NCI-H1930 (cell line): ENCODE data around the gene IL10RA.
A peak's percentile ranks its signal among the peaks of the same experiment; 100 is the strongest.
"Not testable (repeated sequence)": the region's sequence is repeated elsewhere in the genome, so short reads cannot be mapped to it uniquely, and the experiment has no call there.

Source experiments
- DNase-seq, 2 experiments: peaks; one replicate each; lab custom pipeline; 2025; lab: John Stamatoyannopoulos, UW

IL10RA gene

DNA sequence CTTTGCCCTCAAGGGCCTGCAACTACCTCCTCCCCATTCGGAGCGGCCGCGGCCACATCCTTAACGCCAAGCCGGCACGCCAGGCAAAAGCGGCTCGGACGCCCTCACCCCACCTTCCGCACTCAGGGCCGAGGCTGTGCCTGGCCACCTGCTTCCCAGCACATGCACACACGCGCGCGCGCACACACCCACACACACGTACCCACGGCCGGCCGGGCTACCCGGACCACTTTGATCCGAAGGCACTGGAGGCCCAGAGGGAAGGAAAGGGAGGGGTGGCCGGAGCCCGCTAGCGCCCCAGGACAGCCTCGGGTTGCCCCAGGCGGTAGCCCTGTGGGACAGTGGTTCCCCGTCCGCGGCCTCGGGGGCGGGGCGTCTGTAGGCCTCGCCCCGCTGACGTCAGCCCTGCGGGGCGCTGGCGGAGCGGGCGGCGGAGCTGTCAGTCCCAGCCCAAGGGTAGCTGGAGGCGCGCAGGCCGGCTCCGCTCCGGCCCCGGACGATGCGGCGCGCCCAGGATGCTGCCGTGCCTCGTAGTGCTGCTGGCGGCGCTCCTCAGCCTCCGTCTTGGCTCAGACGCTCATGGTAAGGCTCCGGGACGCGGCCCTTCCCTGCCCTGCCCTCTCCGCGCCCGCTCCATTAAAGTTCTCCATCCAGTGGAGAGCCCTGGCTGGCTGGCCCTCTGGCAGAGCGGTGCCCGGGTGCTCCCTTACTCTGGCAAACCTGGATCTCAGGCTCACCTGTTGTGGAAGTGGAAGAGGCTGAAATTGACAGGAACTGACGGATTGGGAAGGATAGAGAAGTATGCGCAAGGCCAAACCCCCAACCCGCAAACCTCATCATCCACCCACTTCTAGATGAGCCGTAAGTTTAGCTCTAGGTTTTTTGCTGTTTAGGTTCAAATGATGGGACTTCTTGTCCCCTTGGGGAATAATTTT lies at the start of gene IL10RA:
TSS of gene IL10RA (plus strand) at position 442 of the 935 bp plus-strand sequence. CDS start at position 516, 74 bp downstream.
- peak; percentile 28 to 56 for DNase-seq

- DNase-seq = no peak
Observed at GRCh38 chr11:117936973-117937372, 49.2 kb upstream of the IL10RA start.

DNA sequence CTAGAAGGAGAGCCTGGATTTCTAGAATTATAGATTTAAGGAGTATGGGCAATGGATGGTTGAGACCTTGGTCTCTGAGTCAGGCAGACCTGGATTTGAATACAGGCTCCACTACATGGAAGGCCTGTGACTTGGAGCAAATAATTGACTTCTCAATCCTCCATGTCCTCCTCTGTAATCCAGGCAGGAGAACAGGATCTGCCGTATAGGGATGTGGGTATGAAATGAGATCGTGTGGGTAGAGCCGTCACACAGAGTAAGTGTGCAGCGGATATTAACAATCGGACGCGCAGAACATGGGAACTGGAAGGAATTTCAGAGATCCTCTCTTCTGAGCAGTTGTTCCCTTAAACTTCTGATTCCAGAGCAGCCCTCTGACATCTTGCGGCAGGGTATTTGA lies 45.5 kb upstream of the IL10RA start:
- no peak for DNase-seq

DNA sequence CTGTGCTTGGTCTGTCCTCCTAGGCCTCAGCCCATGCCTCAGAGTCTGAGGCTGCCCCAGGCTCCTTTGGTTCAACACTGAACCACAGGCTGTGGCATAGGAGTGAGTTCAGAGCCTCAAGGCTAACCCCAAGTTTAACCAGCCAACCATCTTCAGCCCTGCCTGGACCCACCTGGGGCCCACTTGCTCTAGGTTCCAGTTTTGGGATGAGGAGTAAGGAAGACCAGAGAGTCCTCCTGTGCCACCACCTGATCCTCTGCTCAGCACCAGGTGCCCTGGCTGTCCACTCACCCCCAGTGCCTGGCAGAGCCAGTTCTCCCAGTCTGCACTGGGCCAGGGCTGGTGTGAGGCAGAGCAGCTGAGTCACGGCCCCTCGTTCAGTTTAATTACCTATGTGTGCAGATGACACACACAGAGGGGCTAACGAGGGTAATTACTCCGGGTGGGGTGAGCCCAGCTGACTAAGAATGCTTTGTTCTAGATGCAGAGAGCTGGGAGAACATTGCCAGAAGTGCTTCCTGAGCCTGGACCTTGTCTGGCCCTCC lies 45.0 kb upstream of the IL10RA start:
- no peak for DNase-seq

- no peak for DNase-seq
Observed at GRCh38 chr11:117941976-117942654, 44.1 kb upstream of the IL10RA start.

DNA sequence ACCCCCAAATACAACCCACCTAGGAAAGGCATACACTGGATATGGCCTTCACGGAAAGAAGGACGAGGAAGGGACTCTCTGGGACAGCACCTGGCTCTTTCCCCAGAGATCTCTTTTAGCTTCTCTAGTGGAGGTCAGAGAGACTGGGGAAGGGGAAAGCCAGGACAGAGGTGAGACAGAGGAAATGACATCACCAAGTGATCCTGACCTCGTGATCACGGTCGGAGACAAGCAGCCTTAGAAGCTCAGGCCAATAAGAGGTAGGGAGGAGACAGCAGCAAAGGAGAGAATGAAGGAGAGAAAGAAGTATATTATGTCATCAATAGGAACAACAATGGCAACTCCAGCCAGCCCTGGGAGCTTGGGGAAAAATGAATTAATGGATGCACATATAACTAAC lies 41.6 kb upstream of the IL10RA start:
- DNase-seq = no peak

- no peak for DNase-seq
Observed at GRCh38 chr11:117945047-117945810, 41.0 kb upstream of the IL10RA start.

GRCh38 chr11:117946156-117946841 lies 39.9 kb upstream of the IL10RA start:
- no peak for DNase-seq

DNA sequence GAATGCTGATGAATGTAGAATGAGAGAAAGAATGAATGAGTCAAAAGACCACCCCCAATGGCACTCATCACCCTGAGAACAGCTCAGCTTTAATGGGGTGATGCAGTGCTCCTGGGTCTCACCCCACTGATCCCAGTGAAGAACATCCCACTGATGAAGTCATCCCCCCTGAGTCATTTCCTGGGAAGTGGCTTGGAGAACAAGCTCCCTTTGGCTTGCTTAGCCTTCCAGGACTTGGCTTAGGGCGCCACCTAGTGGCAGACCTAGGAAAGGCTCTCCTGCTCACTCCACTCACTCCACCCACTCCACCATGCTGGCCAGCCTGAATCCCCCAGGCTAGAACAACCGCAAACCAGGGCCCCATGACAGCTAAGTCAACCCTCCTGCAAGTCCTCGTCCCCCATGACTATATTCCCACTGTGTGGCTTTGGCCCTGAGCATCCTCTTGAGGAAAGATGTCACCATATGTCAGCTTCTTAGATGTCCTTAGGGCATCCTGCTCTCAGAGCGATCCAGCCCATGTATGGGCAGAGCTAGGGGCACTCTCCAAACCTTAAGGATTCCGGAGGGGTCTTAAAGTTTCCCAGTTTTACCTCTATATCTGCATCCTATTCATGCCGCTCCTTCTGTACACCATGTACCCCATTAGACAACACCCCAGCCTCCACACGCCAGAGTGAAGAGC lies 39.2 kb upstream of the IL10RA start:
- DNase-seq = peak; percentile 18 to 75

DNA sequence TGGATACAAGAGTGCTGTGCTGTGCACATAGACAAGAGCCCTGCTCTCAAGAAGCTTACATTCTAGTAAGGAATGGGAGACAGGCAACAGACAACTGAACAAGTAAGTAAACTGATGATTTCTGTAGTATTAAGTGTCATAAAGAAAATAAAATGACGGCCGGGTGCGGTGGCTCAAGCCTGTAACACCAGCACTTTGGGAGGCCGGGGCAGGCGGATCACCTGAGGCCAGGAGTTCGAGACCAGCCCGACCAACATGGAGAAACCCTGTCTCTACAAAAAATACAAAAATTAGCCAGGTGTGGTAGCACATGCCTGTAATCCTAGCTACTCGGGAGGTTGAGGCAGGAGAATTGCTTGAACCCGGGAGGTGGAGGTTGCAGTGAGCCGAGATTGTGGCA lies 38.4 kb upstream of the IL10RA start:
- not testable (repeated sequence) for DNase-seq

- DNase-seq = not testable (repeated sequence)
Observed at GRCh38 chr11:117948466-117948865, 37.7 kb upstream of the IL10RA start.

- DNase-seq = no peak
Observed at GRCh38 chr11:117949062-117949461, 37.1 kb upstream of the IL10RA start.

- no peak for DNase-seq
Observed at GRCh38 chr11:117950301-117950700, 35.9 kb upstream of the IL10RA start.

GRCh38 chr11:117950993-117951961 lies 34.9 kb upstream of the IL10RA start:
- no peak for DNase-seq

DNA sequence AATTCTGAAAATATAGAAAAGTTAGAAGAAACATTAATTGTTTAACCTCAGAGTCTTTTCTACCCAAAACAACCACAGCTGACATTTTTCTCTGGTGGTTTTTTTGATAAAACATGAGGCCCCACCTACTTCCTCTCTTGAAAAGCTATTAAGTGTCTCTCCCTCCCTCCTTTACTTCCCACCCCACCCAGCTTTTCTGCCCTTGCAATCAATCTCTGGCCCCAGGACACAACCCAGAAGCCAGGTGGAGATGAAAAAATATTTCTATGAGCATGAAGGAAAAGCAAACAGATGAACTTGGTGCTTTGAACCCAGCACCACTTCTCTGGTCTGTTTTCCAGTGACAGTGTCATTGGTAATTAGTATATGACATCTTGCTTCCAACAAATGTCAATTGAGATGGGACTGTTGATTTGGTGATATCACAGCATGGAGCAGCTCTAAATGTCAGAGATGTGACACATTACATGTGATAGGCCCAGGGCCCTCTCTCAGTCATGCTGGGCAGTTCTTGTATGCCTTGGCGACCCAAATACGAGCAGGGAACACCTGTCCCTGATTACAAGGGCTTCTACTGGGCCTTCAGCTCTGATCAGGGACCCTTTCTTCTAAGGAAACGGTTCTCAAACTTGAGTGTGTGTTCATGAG lies 33.0 kb upstream of the IL10RA start:
- DNase-seq = no peak

DNA sequence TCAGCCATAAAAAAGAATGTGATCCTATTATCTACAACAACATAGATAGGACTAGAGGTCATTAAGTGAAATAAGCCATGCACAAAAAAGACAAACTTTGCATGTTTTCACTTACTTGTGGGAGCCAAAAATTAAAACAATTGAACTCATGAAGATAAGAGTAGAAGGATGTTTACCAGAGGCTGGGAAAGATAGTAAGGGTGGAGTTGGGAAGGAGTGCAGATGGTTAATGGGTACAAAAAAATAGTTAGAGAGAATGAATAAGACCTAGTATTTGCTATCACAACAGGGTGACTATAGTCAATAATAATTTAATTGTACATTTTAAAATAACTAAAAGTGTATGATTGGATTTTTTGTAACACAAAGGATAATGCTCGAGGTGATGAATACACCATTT lies 27.2 kb upstream of the IL10RA start:
- no peak for DNase-seq

GRCh38 chr11:117959438-117960149 lies 26.6 kb upstream of the IL10RA start:
- DNase-seq = no peak

- no peak for DNase-seq
Observed at GRCh38 chr11:117960406-117960805, 25.8 kb upstream of the IL10RA start.

- no peak for DNase-seq
Observed at GRCh38 chr11:117961896-117962295, 24.3 kb upstream of the IL10RA start.
